A673 (cell line): ENCODE results near the gene PELI3. TPM values are rescaled to one million over a fixed set of nuclear protein-coding genes. Genes with fewer than 3 reads are reported as not detected.

Source experiments
- BruUV-seq: library from RNA; stranded (reverse); fragments of 400-500 nt; replicated peaks from 2 replicates; lab custom pipeline; 2021; lab: Mats Ljungman, UMichigan
- CTCF ChIA-PET: fragments of 300-600 bp; sonication (Branson Sonifier 250); formaldehyde crosslinking; loops from one replicate; lab custom pipeline; 2022; ENCODE audit warnings: antibody characterized with exemption; lab: Charles Lee
- POLR2A ChIA-PET: fragments of 300-600 bp; sonication (Branson Sonifier 250); formaldehyde crosslinking; loops from one replicate; lab custom pipeline; 2022; ENCODE audit warnings: antibody characterized with exemption; ENCODE audit not compliant: low non-redundant PET; lab: Charles Lee
- DNase-seq: peaks from one replicate; pipeline ENCODE4 v3.0.0-alpha.2; 2015; ENCODE audit warnings: low spot score
- H3K27ac ChIP-seq: fragments of 200-600 bp; sonication (generic); 2 replicates; pipeline ENCODE4 v1.5.1; 2016; ENCODE audit warnings: mixed run types, low read depth, mild to moderate bottlenecking, mixed read lengths, antibody characterized with exemption, low read length; ENCODE audit not compliant: poor library complexity, severe bottlenecking
- H3K27me3 ChIP-seq: fragments of 200-600 bp; sonication (generic); replicated peaks from 2 replicates; pipeline ENCODE4 v1.6.1; 2017; ENCODE audit warnings: mixed run types, low read depth, mild to moderate bottlenecking, mixed read lengths, antibody characterized with exemption, low read length; ENCODE audit not compliant: insufficient read depth, poor library complexity
- H3K36me3 ChIP-seq: fragments of 200-600 bp; sonication (generic); 2 replicates; pipeline ENCODE4 v1.6.1; 2016; ENCODE audit warnings: mixed run types, mild to moderate bottlenecking, mixed read lengths, antibody characterized with exemption, low read length; ENCODE audit not compliant: insufficient read depth, poor library complexity, severe bottlenecking
- H3K4me1 ChIP-seq: fragments of 200-600 bp; sonication (generic); 2 replicates; pipeline ENCODE4 v1.6.1; 2017; ENCODE audit warnings: mixed run types, mild to moderate bottlenecking, mixed read lengths, antibody characterized with exemption, low read length; ENCODE audit not compliant: insufficient read depth, poor library complexity, severe bottlenecking
- H3K4me3 ChIP-seq: fragments of 200-600 bp; sonication (generic); 2 replicates; pipeline ENCODE4 v1.5.1; 2016; ENCODE audit warnings: low read depth, mixed run types, mild to moderate bottlenecking, mixed read lengths, low read length; ENCODE audit not compliant: poor library complexity, severe bottlenecking
- H3K9me3 ChIP-seq: fragments of 200-600 bp; sonication (generic); 2 replicates; pipeline ENCODE4 v1.6.1; 2016; ENCODE audit warnings: mixed run types, low read depth, mild to moderate bottlenecking, mixed read lengths, antibody characterized with exemption, low read length; ENCODE audit not compliant: poor library complexity, severe bottlenecking
- EZH2 ChIP-seq: fragments of 200-600 bp; sonication (generic); IDR thresholded peaks from 2 replicates; pipeline ENCODE4 v1.6.1; 2017; ENCODE audit warnings: borderline replicate concordance, low read depth, mild to moderate bottlenecking, mixed read lengths, antibody characterized with exemption, low read length; ENCODE audit not compliant: poor library complexity, severe bottlenecking
- intact Hi-C: fragments of 100-400 bp; cut with micrococcal nuclease; formaldehyde crosslinking; loops from one replicate; pipeline ENCODE4 v1.10.0; 2022; ENCODE audit not compliant: unreplicated experiment
- total RNA-seq: library from RNA; stranded (reverse); gene quantifications from 2 replicates; pipeline ENCODE4 v1.2.3, GENCODE V29; 2021
- TF ChIP-seq, protein P1 (sequence below): fragments of 300-800, 200-600 bp; sonication (generic); conservative IDR thresholded peaks from 2 replicates; pipeline ENCODE4 v1.5.1; 2017; ENCODE audit warnings: low read depth, mild to moderate bottlenecking, antibody characterized with exemption, low read length, moderate library complexity, mixed read lengths

The PELI3 gene
- total RNA-seq, 1 experiment from 2014 or later: 15.4 TPM

DNA sequence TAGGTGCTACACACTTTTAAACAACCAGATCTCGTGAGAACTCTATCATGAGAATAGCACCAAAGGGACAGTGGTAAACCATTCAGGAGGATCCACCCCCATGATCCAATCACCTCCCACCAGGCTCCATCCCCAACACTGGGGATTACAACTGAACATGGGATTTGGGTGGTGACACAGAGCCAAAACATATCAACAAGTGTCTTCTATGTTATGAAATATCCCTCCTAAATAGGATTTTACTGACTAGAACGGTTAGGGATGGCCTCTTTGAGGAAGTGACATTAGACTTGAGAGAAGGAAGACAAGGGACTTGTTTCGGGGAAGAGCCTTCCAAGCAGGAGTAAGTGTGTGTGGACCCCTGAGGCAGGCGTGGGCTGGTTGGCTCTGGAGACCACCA, 16.1 kb upstream of the PELI3 start:
- ChIA-PET POLR2A (no interaction called here), CTCF (no interaction called here)
- DNase-seq: no peak
- Histone ChIP-seq H3K36me3 (no peaks in the 10 kb centered on the region), H3K4me1 (no peaks in the 10 kb centered on the region), H3K27ac (no peak overlapping the region), H3K27me3 (peaks cover 39% of the 10 kb centered on the region), H3K4me3 (no peak overlapping the region), H3K9me3 (no peaks in the 10 kb centered on the region)
- TF ChIP-seq, protein P1, sequence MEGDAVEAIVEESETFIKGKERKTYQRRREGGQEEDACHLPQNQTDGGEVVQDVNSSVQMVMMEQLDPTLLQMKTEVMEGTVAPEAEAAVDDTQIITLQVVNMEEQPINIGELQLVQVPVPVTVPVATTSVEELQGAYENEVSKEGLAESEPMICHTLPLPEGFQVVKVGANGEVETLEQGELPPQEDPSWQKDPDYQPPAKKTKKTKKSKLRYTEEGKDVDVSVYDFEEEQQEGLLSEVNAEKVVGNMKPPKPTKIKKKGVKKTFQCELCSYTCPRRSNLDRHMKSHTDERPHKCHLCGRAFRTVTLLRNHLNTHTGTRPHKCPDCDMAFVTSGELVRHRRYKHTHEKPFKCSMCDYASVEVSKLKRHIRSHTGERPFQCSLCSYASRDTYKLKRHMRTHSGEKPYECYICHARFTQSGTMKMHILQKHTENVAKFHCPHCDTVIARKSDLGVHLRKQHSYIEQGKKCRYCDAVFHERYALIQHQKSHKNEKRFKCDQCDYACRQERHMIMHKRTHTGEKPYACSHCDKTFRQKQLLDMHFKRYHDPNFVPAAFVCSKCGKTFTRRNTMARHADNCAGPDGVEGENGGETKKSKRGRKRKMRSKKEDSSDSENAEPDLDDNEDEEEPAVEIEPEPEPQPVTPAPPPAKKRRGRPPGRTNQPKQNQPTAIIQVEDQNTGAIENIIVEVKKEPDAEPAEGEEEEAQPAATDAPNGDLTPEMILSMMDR: no peak
- no peak for TF ChIP-seq EZH2
- BruUV-seq: no TSS peak
- intact Hi-C loops: no loop called here

DNA sequence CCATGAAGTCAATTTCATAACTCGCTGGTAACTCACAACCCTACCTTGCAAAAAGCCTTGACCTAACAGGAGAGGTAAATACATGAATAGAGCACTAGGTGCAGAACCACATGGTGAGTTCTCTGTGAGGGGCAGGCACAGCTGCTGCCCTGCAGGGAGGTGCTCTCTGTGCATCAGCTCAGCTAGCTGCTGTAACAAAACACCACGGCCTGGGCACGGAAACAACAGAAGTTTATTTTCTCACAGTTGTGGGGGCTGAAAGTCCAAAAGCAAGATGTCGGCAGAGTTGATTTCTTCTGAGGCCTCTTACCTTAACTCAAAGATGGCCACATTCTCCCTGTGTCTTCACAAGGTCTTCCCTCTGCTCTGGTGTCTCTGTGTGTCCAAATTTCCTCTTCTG, 15.0 kb upstream of the PELI3 start:
- POLR2A ChIA-PET: no interaction called here
- peaks cover 39% of the 10 kb centered on the region for H3K27me3 ChIP-seq
- no peak for DNase-seq
- H3K27ac ChIP-seq: no peak overlapping the region
- CTCF ChIA-PET: no interaction called here
- no peaks in the 10 kb centered on the region for H3K36me3 ChIP-seq
- BruUV-seq: no TSS peak
- intact Hi-C loops: no loop called here
- H3K4me3 ChIP-seq: no peak overlapping the region
- H3K9me3 ChIP-seq: no peaks in the 10 kb centered on the region
- TF ChIP-seq EZH2: no peak
- TF ChIP-seq, protein P1: no peak
- H3K4me1 ChIP-seq: no peaks in the 10 kb centered on the region

DNA sequence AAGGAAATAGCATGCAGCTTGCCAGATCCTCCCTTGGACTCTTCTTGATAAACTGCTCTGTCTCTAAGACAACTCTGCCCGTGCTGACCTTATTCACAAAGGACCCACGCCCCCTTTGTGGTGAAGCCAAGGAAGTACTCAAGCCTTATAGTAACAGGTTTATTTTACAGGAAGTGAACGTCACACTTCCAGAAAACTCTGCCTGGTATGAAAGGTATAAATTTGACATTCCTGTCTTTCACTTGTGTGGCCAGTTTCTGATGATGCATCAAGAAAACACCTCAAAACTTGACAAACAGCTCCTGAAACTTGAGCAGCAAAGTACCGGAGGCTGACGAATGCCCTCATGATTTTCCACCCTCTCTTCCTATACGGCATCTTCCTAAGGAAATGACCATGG, 12.5 kb upstream of the PELI3 start:
- Histone ChIP-seq H3K9me3 (no peaks in the 10 kb centered on the region), H3K36me3 (no peaks in the 10 kb centered on the region), H3K27ac (no peak overlapping the region), H3K4me1 (no peaks in the 10 kb centered on the region), H3K4me3 (no peak overlapping the region), H3K27me3 (peaks cover 24% of the 10 kb centered on the region)
- no TSS peak for BruUV-seq
- ChIA-PET CTCF (no interaction called here), POLR2A (interaction anchor here (0.6 kb wide), 1 partner anchor 16 kb away, joined by 5 read pairs; no protein-coding TSS in a partner anchor)
- TF ChIP-seq EZH2: no peak
- TF ChIP-seq, protein P1: no peak
- intact Hi-C loops: no loop called here
- no peak for DNase-seq
